ENCODE measurements around the gene RBMS3.

DNA sequence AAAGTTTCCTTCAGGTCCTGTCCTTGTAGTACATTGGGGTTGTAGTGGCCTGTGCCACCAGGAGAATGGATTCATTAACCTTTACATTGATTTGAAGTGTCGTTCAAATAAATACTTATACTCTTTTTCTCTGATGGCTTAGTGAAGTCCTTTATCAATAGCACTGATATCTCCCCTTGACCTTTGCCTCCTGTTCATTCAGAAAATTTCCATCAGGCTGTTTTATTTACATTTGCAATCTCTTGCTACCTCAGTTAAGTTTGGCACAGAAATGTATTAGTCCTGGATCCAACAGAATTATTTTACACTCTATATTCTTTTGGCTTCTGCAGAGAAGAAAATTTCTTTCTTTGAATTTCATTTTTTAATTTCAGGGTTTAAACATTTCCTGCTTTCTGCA is 497.0 kb downstream of the RBMS3 start:
- TF ChIP-seq POLR2A (IDR thresholded peaks at IDR 0.05) (no peak), CTCF (IDR thresholded peaks at IDR 0.05) (no peak)
